ENCODE results near the gene CCDC93. TPM values are rescaled to one million over a fixed set of nuclear protein-coding genes. Genes with fewer than 3 reads are reported as not detected.

Gene CCDC93
- total RNA-seq, 1 experiment from 2014 or later: 34.7 TPM

GRCh38 chr2:117918608-117919007 is 95.3 kb downstream of the CCDC93 start:
- Mint-ChIP-seq H3K4me3 (ENCODE audit: unreplicated experiment) (no peak overlapping the region), H3K9me3 (ENCODE audit: unreplicated experiment) (no peaks in the 10 kb centered on the region), H3K36me3 (ENCODE audit: insufficient read depth, unreplicated experiment) (peaks cover 36% of the 10 kb centered on the region), H3K27me3 (ENCODE audit: insufficient read depth, unreplicated experiment) (no peaks in the 10 kb centered on the region), H3K27ac (ENCODE audit: unreplicated experiment) (no peak overlapping the region), H3K4me1 (ENCODE audit: low read depth, unreplicated experiment) (no peaks in the 10 kb centered on the region)
- H3K36me3 ChIP-seq (ENCODE audit: control insufficient read depth, insufficient read depth, low read length): peaks cover 2% of the 10 kb centered on the region
- no peaks in the 10 kb centered on the region for H3K9me3 ChIP-seq
- no peak for DNase-seq
- ChIA-PET CTCF (interaction anchor here (0.5 to 2.2 kb wide), 3 partner anchors 30 to 104 kb away, joined by 3 to 36 read pairs (median 4); partner anchors contain the start of gene DDX18), POLR2A (no interaction called here)
- no peak overlapping the region for H3K4me3 ChIP-seq (ENCODE audit: low read depth, low read length)
- intact Hi-C loops (cut with micrococcal nuclease; ENCODE audit: unreplicated experiment): no loop called here
- TF ChIP-seq CTCF (IDR thresholded peaks at IDR 0.05; ENCODE audit: insufficient read depth in 1 of 2, low read depth in 1 of 2, low read length in 1 of 2, severe bottlenecking in 1 of 2, unreplicated experiment in 1 of 2): no peak
- H3K27me3 ChIP-seq (replicated peaks; ENCODE audit: control insufficient read depth, insufficient read depth, low read length): no peaks in the 10 kb centered on the region
- BruUV-seq (replicated peaks): no TSS peak
- H3K4me1 ChIP-seq: peaks cover 3% of the 10 kb centered on the region; the same call in 1 of the 2 replicates

GRCh38 chr2:117917223-117917917 is 96.5 kb downstream of the CCDC93 start:
- intact Hi-C loops (cut with micrococcal nuclease; ENCODE audit: unreplicated experiment): loop anchor here (1.0 kb wide), 4 partner anchors 81 to 132 kb away; partner anchors contain the start of gene DDX18
- ChIA-PET CTCF (interaction anchor here (1.0 to 2.2 kb wide), 4 partner anchors 76 to 103 kb away, joined by 4 to 36 read pairs (median 4); partner anchors contain the start of gene DDX18), POLR2A (no interaction called here)
- Histone ChIP-seq H3K36me3 (ENCODE audit: control insufficient read depth, insufficient read depth, low read length) (peaks cover 2% of the 10 kb centered on the region), H3K9me3 (no peaks in the 10 kb centered on the region), H3K4me3 (ENCODE audit: low read depth, low read length) (no peak overlapping the region), H3K4me1 (peaks cover 3% of the 10 kb centered on the region; the same call in 1 of the 2 replicates), H3K27me3 (replicated peaks; ENCODE audit: control insufficient read depth, insufficient read depth, low read length) (no peaks in the 10 kb centered on the region)
- BruUV-seq (replicated peaks): no TSS peak
- Mint-ChIP-seq H3K4me3 (ENCODE audit: unreplicated experiment) (no peak overlapping the region), H3K27ac (ENCODE audit: unreplicated experiment) (no peak overlapping the region), H3K36me3 (ENCODE audit: insufficient read depth, unreplicated experiment) (peaks cover 27% of the 10 kb centered on the region), H3K27me3 (ENCODE audit: insufficient read depth, unreplicated experiment) (no peaks in the 10 kb centered on the region), H3K9me3 (ENCODE audit: unreplicated experiment) (no peaks in the 10 kb centered on the region), H3K4me1 (ENCODE audit: low read depth, unreplicated experiment) (no peaks in the 10 kb centered on the region)
- peak; percentile 42 to 51 for DNase-seq
- TF ChIP-seq CTCF (IDR thresholded peaks at IDR 0.05; ENCODE audit: insufficient read depth in 1 of 2, low read depth in 1 of 2, low read length in 1 of 2, severe bottlenecking in 1 of 2, unreplicated experiment in 1 of 2): peak; percentile 45 to 80

DNA sequence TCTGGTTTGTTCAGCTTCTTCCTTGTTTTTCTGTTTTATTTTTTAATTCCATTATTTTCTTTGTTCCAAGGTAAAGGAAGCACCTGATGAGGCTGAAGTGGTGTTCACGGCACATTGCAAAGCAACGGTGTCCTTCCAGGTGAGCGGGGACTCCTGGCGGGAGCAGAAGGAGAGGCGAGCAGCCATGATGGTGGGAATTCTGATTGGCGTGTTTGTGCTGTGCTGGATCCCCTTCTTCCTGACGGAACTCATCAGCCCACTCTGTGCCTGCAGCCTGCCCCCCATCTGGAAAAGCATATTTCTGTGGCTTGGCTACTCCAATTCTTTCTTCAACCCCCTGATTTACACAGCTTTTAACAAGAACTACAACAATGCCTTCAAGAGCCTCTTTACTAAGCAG is 110.9 kb downstream of the CCDC93 start:
- no peak for DNase-seq
- no peak overlapping the region for H3K27ac Mint-ChIP-seq (ENCODE audit: unreplicated experiment)
- POLR2A ChIA-PET: no interaction called here
- Histone ChIP-seq H3K9me3 (no peaks in the 10 kb centered on the region), H3K4me3 (ENCODE audit: low read depth, low read length) (no peak overlapping the region), H3K27me3 (replicated peaks; ENCODE audit: control insufficient read depth, insufficient read depth, low read length) (no peaks in the 10 kb centered on the region), H3K36me3 (ENCODE audit: control insufficient read depth, insufficient read depth, low read length) (no peaks in the 10 kb centered on the region), H3K4me1 (no peaks in the 10 kb centered on the region)
- H3K9me3 Mint-ChIP-seq (ENCODE audit: unreplicated experiment): no peaks in the 10 kb centered on the region
- no peaks in the 10 kb centered on the region for H3K36me3 Mint-ChIP-seq (ENCODE audit: insufficient read depth, unreplicated experiment)
- H3K4me1 Mint-ChIP-seq (ENCODE audit: low read depth, unreplicated experiment): no peaks in the 10 kb centered on the region
- CTCF ChIA-PET: interaction anchor here (0.5 kb wide), 1 partner anchor 9 kb away, joined by 4 read pairs; no protein-coding TSS in a partner anchor
- no peak for TF ChIP-seq CTCF (IDR thresholded peaks at IDR 0.05; ENCODE audit: insufficient read depth in 1 of 2, low read depth in 1 of 2, low read length in 1 of 2, severe bottlenecking in 1 of 2, unreplicated experiment in 1 of 2)
- peaks cover 3% of the 10 kb centered on the region for H3K27me3 Mint-ChIP-seq (ENCODE audit: insufficient read depth, unreplicated experiment)
- intact Hi-C loops (cut with micrococcal nuclease; ENCODE audit: unreplicated experiment): no loop called here
- H3K4me3 Mint-ChIP-seq (ENCODE audit: unreplicated experiment): no peak overlapping the region
- BruUV-seq (replicated peaks): no TSS peak
